Ishikawa (cell line): ENCODE results near the gene POFUT1.

Experiments
- CEBPB ChIP-seq: IDR thresholded peaks from 2 replicates; pipeline ENCODE4 v1.6.1; 2012
- CREB1 ChIP-seq: IDR thresholded peaks from 2 replicates; pipeline ENCODE4 v1.6.1; 2012; ENCODE audit warnings: low read depth
- EGR1 ChIP-seq: IDR thresholded peaks from 2 replicates; pipeline ENCODE4 v1.6.1; 2012
- EP300 ChIP-seq: IDR thresholded peaks from 2 replicates; pipeline ENCODE4 v1.6.1; 2012; ENCODE audit warnings: borderline replicate concordance
- FOXM1 ChIP-seq: IDR thresholded peaks from 2 replicates; pipeline ENCODE4 v1.6.1; 2012; ENCODE audit warnings: low read depth, borderline replicate concordance
- MAX ChIP-seq: IDR thresholded peaks from 2 replicates; pipeline ENCODE4 v1.6.1; 2012
- RAD21 ChIP-seq: IDR thresholded peaks from 2 replicates; pipeline ENCODE4 v1.6.1; 2012; ENCODE audit warnings: low read depth
- TAF1 ChIP-seq: IDR thresholded peaks from 2 replicates; pipeline ENCODE4 v1.6.1; 2012; ENCODE audit warnings: low read depth, mild to moderate bottlenecking
- TCF12 ChIP-seq: IDR thresholded peaks from 2 replicates; pipeline ENCODE4 v1.6.1; 2012; ENCODE audit warnings: low read depth
- YY1 ChIP-seq: IDR thresholded peaks from 2 replicates; pipeline ENCODE4 v1.6.1; 2012; ENCODE audit warnings: low read depth
- ZBTB7A ChIP-seq: IDR thresholded peaks from 2 replicates; pipeline ENCODE4 v1.6.1; 2012; ENCODE audit warnings: low read depth

DNA sequence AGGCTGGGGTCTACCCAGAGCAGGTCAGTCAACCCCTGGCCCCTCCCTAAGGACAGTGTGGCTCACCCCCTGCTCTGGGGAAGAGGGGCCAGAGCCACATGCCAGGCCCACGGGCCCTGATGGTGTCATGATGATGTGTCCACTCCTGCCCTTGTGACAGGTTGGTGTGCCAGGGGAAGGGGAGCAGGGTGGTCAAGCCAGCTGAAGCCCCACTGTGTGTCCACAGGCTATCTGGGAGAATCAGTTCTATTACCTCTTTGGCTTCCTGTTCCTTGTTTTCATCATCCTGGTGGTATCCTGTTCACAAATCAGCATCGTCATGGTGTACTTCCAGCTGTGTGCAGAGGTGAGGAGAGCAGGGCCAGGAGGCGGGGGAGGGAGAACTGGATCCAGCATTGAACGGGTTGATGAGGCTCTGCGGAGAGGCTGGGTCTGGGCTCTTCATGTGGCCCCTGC, 47.9 kb upstream of the POFUT1 start:
- TF ChIP-seq EGR1 (no peak), EP300 (no peak), RAD21 (no peak), MAX (no peak), FOXM1 (no peak), ZBTB7A (no peak), CREB1 (no peak), YY1 (no peak), TCF12 (no peak), TAF1 (no peak), CEBPB (no peak)
